Measurements from ENCODE around the gene TRIP10.

TRIP10 gene, protein sequence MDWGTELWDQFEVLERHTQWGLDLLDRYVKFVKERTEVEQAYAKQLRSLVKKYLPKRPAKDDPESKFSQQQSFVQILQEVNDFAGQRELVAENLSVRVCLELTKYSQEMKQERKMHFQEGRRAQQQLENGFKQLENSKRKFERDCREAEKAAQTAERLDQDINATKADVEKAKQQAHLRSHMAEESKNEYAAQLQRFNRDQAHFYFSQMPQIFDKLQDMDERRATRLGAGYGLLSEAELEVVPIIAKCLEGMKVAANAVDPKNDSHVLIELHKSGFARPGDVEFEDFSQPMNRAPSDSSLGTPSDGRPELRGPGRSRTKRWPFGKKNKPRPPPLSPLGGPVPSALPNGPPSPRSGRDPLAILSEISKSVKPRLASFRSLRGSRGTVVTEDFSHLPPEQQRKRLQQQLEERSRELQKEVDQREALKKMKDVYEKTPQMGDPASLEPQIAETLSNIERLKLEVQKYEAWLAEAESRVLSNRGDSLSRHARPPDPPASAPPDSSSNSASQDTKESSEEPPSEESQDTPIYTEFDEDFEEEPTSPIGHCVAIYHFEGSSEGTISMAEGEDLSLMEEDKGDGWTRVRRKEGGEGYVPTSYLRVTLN

DNA sequence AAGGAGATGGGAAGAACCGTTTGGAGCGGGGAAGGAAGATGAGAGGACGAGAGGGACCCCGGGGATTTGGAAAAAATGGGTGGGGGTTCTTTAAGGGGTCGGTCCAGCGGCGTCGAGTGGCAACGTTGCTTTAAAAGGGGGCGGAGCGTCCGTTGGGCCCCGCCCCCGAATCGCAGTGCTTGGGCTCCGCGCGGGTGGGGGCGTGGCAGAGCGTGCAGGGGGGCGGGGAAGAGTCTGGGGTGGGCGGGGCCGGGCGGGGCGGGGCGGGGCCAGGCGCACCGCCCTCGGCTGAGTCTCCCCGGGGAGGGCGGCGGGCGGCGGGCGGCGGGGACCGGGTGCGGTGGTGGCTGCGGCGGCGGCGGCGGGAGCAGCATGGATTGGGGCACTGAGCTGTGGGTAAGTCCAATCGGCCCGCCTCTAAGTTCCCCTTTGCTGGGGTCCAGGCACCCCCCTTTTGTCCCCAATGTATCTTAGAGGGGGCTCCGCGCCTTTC lies at the start of gene TRIP10:
TRIP10 (plus strand) TSS at position 291 of the 493 bp plus-strand sequence; CDS start at position 373, 82 bp downstream.
- no peak for TF ChIP-seq YY1 (IDR thresholded peaks at IDR 0.05; ENCODE audit: insufficient read depth, insufficient read length)
- TF ChIP-seq SUZ12 (IDR thresholded peaks at IDR 0.05; ENCODE audit: extremely low read depth, insufficient read depth, insufficient read length): no peak
- TF ChIP-seq ZNF274 (IDR thresholded peaks at IDR 0.05; ENCODE audit: low read depth, low read length): no peak
- no peak for DNase-seq (ENCODE audit: low read depth, low spot score)
- H3K9ac ChIP-seq (ENCODE audit: insufficient read length, low read depth): peak within 1 kb of the TSS; percentile 92
- peaks cover 17% of the 10 kb centered on the region for H3K4me1 ChIP-seq (ENCODE audit: insufficient read depth, insufficient read length)
- peak within 1 kb of the TSS; percentile 74 for H3K4me3 ChIP-seq (ENCODE audit: insufficient read length, low read depth)
- no peaks in the 10 kb centered on the region for H3K27me3 ChIP-seq (ENCODE audit: insufficient read depth, insufficient read length)
- H3K9me3 ChIP-seq (ENCODE audit: insufficient read depth, low read length): no peaks in the 10 kb centered on the region
- peaks cover 31% of the 10 kb centered on the region for H3K36me3 ChIP-seq (ENCODE audit: insufficient read depth, insufficient read length, low read length)

GRCh38 chr19:6690160-6690885 lies 49.2 kb upstream of the TRIP10 start:
- no peaks in the 10 kb centered on the region for H3K27me3 ChIP-seq (ENCODE audit: insufficient read depth, insufficient read length)
- no peaks in the 10 kb centered on the region; the same call in 1 of the 2 replicates for H3K9me3 ChIP-seq (ENCODE audit: insufficient read depth, low read length)
- H3K36me3 ChIP-seq (ENCODE audit: insufficient read depth, insufficient read length, low read length): peaks cover 4% of the 10 kb centered on the region

DNA sequence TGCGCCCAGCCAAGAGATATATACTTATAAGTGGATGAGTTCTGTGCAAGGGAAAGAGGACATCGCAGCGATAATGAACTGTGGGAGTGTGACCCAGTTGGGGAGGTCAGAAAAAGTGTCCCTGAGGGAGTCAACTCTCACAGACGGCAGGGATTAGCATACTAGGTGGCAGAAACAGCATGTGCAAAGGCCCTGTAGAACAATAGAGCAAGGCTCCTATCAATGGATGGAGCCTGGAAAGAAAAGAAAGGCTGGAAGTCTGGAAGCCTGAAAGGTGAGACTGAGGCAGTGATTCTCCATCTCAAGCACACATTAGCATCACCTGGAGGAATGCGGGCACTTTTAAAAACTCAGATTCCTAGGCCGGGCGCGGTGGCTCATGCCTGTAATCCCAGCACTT lies 48.1 kb upstream of the TRIP10 start:
- H3K4me1 ChIP-seq (ENCODE audit: insufficient read depth, insufficient read length): peaks cover 8% of the 10 kb centered on the region
- TF ChIP-seq YY1 (IDR thresholded peaks at IDR 0.05; ENCODE audit: insufficient read depth, insufficient read length) (no peak), ZNF274 (IDR thresholded peaks at IDR 0.05; ENCODE audit: low read depth, low read length) (no peak), SUZ12 (IDR thresholded peaks at IDR 0.05; ENCODE audit: extremely low read depth, insufficient read depth, insufficient read length) (no peak)
- DNase-seq (ENCODE audit: low read depth, low spot score): no peak
- peaks cover 4% of the 10 kb centered on the region for H3K36me3 ChIP-seq (ENCODE audit: insufficient read depth, insufficient read length, low read length)
- no peak overlapping the region for H3K4me3 ChIP-seq (ENCODE audit: insufficient read length, low read depth)
- no peaks in the 10 kb centered on the region for H3K27me3 ChIP-seq (ENCODE audit: insufficient read depth, insufficient read length)
- H3K9me3 ChIP-seq (ENCODE audit: insufficient read depth, low read length): no peaks in the 10 kb centered on the region; the same call in 1 of the 2 replicates
- no peak overlapping the region for H3K9ac ChIP-seq (ENCODE audit: insufficient read length, low read depth)

More at GRCh38 chr19:6690160-6690885, 49.2 kb upstream of the TRIP10 start:
- Histone ChIP-seq H3K4me1 (ENCODE audit: insufficient read depth, insufficient read length) (peaks cover 8% of the 10 kb centered on the region), H3K9ac (ENCODE audit: insufficient read length, low read depth) (no peak overlapping the region), H3K4me3 (ENCODE audit: insufficient read length, low read depth) (no peak overlapping the region)
- no peak for DNase-seq (ENCODE audit: low read depth, low spot score)
- TF ChIP-seq ZNF274 (IDR thresholded peaks at IDR 0.05; ENCODE audit: low read depth, low read length) (no peak), YY1 (IDR thresholded peaks at IDR 0.05; ENCODE audit: insufficient read depth, insufficient read length) (no peak), SUZ12 (IDR thresholded peaks at IDR 0.05; ENCODE audit: extremely low read depth, insufficient read depth, insufficient read length) (no peak)

DNA sequence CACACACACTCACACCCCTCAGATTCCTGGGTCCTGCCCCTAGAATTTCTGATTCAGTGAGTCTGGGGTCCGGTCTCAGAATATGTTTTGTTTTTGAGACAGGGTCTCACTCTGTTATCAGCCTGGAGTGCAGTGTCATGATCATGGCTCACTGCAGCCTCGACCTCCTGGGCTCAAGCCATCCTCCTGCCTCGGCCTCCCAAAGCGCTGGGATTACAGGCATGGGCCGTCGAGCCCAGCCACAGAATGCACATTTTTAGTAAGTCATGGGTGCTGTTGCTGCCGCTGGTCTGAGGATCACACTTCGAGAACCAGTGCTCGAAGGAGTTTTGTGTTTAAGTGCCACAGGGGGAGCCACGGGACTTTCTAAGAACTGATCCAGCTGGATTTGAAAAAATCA lies 47.5 kb upstream of the TRIP10 start:
- TF ChIP-seq ZNF274 (IDR thresholded peaks at IDR 0.05; ENCODE audit: low read depth, low read length) (no peak), SUZ12 (IDR thresholded peaks at IDR 0.05; ENCODE audit: extremely low read depth, insufficient read depth, insufficient read length) (no peak), YY1 (IDR thresholded peaks at IDR 0.05; ENCODE audit: insufficient read depth, insufficient read length) (no peak)
- H3K9me3 ChIP-seq (ENCODE audit: insufficient read depth, low read length): no peaks in the 10 kb centered on the region; the same call in 1 of the 2 replicates

GRCh38 chr19:6693056-6693471 lies 46.4 kb upstream of the TRIP10 start:
- no peak for DNase-seq (ENCODE audit: low read depth, low spot score)
- Histone ChIP-seq H3K27me3 (ENCODE audit: insufficient read depth, insufficient read length) (no peaks in the 10 kb centered on the region), H3K4me1 (ENCODE audit: insufficient read depth, insufficient read length) (peaks cover 8% of the 10 kb centered on the region), H3K36me3 (ENCODE audit: insufficient read depth, insufficient read length, low read length) (peaks cover 7% of the 10 kb centered on the region), H3K9me3 (ENCODE audit: insufficient read depth, low read length) (no peaks in the 10 kb centered on the region; the same call in 1 of the 2 replicates), H3K4me3 (ENCODE audit: insufficient read length, low read depth) (peak overlapping the region; percentile 3), H3K9ac (ENCODE audit: insufficient read length, low read depth) (no peak overlapping the region)
- TF ChIP-seq YY1 (IDR thresholded peaks at IDR 0.05; ENCODE audit: insufficient read depth, insufficient read length) (no peak), SUZ12 (IDR thresholded peaks at IDR 0.05; ENCODE audit: extremely low read depth, insufficient read depth, insufficient read length) (no peak), ZNF274 (IDR thresholded peaks at IDR 0.05; ENCODE audit: low read depth, low read length) (no peak)

More for the DNA sequence above, 47.5 kb upstream of the TRIP10 start:
- H3K4me1 ChIP-seq (ENCODE audit: insufficient read depth, insufficient read length): peaks cover 8% of the 10 kb centered on the region
- H3K4me3 ChIP-seq (ENCODE audit: insufficient read length, low read depth): no peak overlapping the region
- H3K36me3 ChIP-seq (ENCODE audit: insufficient read depth, insufficient read length, low read length): peaks cover 4% of the 10 kb centered on the region
- no peak overlapping the region for H3K9ac ChIP-seq (ENCODE audit: insufficient read length, low read depth)
- H3K27me3 ChIP-seq (ENCODE audit: insufficient read depth, insufficient read length): no peaks in the 10 kb centered on the region
- no peak for DNase-seq (ENCODE audit: low read depth, low spot score)

DNA sequence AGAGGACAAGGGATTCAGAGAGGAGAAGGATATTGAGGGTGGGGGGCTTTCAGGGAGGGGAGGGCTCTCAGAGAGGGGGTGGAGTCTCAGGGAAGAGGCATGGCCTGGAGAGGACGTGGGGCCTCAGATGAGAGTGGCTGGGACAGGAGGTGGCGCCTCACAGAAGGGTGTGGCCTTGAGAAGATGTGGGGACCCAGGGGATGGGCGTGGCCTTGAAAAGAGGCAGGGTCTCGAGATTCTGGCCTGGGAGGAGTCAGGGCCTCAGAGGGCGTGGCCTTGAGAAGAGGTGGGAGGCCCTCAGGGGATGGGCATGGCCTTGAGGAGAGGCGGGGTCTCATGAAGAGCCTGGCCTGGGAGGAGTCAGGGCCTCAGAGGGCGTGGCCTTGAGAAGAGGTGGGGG lies 45.8 kb upstream of the TRIP10 start:
- H3K4me3 ChIP-seq (ENCODE audit: insufficient read length, low read depth): no peak overlapping the region
- TF ChIP-seq ZNF274 (IDR thresholded peaks at IDR 0.05; ENCODE audit: low read depth, low read length) (no peak), YY1 (IDR thresholded peaks at IDR 0.05; ENCODE audit: insufficient read depth, insufficient read length) (no peak), SUZ12 (IDR thresholded peaks at IDR 0.05; ENCODE audit: extremely low read depth, insufficient read depth, insufficient read length) (no peak)
- peaks cover 8% of the 10 kb centered on the region for H3K4me1 ChIP-seq (ENCODE audit: insufficient read depth, insufficient read length)
- H3K27me3 ChIP-seq (ENCODE audit: insufficient read depth, insufficient read length): no peaks in the 10 kb centered on the region
- no peak for DNase-seq (ENCODE audit: low read depth, low spot score)
- no peaks in the 10 kb centered on the region; the same call in 1 of the 2 replicates for H3K9me3 ChIP-seq (ENCODE audit: insufficient read depth, low read length)
- no peak overlapping the region for H3K9ac ChIP-seq (ENCODE audit: insufficient read length, low read depth)
- peaks cover 7% of the 10 kb centered on the region for H3K36me3 ChIP-seq (ENCODE audit: insufficient read depth, insufficient read length, low read length)
